HG02759 (cell line): ENCODE measurements around the gene DSPP.

Source experiments
- ATAC-seq: cut with Tn5 transposase; IDR thresholded peaks from one replicate; pipeline ENCODE4 v1.9.1; 2021; ENCODE audit warnings: mild to moderate bottlenecking, moderate library complexity; ENCODE audit not compliant: unreplicated experiment

The DSPP gene

GRCh38 chr4:87624698-87625097 is 16.4 kb downstream of the DSPP start:
- ATAC-seq, result peak; percentile 73

GRCh38 chr4:87631668-87632067 is 23.3 kb downstream of the DSPP start:
- no peak for ATAC-seq

- no peak for ATAC-seq
Measured at GRCh38 chr4:87632469-87632868, 24.1 kb downstream of the DSPP start.

GRCh38 chr4:87633243-87633642 is 24.9 kb downstream of the DSPP start:
- ATAC-seq, result no peak

GRCh38 chr4:87644286-87644685 is 36.0 kb downstream of the DSPP start:
- ATAC-seq, result no peak

- no peak for ATAC-seq
Measured at GRCh38 chr4:87649980-87650379, 41.7 kb downstream of the DSPP start, which contains the start of gene DMP1. Gene DMP1 (plus strand): TSS chr4:87650280. CDS start chr4:87656493, 6,213 bp downstream.

GRCh38 chr4:87650938-87651337 is 42.6 kb downstream of the DSPP start:
- no peak for ATAC-seq

GRCh38 chr4:87651941-87652340 is 43.6 kb downstream of the DSPP start:
- no peak for ATAC-seq

- no peak for ATAC-seq
Measured at GRCh38 chr4:87654487-87655044, 46.2 kb downstream of the DSPP start.

- no peak for ATAC-seq
Measured at GRCh38 chr4:87657525-87657924, 49.2 kb downstream of the DSPP start.

- no peak for ATAC-seq
Measured at GRCh38 chr4:87659247-87659931, 51.1 kb downstream of the DSPP start.

- ATAC-seq, result no peak
Measured at GRCh38 chr4:87662871-87663270, 54.5 kb downstream of the DSPP start.
